LNCAP (cell line): ENCODE data around the gene ABCC12.

Experiments
- TF ChIP-seq, protein P1 (sequence below): fragments of 450-650 bp; IDR thresholded peaks from 2 replicates; pipeline ENCODE4 v1.5.1; 2017; ENCODE audit warnings: mild to moderate bottlenecking

The ABCC12 gene

DNA sequence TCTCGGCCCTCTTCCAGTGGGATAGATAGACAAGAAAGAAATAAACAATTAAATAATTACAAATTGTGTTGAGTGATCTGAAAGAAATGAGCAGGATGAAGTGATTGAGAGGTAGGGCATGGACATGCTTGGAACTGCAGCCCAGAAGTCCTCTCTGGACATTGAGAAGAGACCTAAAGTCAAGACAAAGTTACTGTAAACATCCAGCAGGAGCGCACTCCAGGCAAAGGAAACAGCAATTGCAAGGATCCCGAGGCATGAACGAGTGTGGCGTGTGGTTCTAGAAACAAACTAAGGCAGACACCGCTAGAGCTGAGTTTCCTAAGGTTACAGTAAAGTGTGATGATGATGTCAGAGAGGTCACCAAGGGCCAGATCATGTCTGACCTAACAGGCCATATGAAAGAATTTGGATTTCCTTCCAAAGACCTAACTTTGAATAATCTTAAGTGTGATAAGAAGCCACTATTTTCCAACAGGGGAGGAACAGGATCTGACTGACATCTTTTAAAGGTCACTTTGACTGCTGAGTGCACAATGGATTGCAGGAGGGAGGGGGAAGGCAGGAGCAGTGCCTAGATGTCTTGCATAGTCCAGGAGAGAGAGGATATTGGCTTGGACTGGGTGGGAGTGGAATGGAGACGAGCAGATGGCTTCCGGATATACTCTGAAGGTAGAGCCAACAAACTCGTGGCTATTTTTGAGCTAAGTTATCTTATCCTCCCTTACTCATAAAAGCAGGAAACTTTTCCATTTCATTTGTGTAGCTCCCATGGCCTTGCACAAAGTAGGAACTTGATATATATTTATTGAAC is 19.0 kb downstream of the ABCC12 start:
- TF ChIP-seq, protein P1, sequence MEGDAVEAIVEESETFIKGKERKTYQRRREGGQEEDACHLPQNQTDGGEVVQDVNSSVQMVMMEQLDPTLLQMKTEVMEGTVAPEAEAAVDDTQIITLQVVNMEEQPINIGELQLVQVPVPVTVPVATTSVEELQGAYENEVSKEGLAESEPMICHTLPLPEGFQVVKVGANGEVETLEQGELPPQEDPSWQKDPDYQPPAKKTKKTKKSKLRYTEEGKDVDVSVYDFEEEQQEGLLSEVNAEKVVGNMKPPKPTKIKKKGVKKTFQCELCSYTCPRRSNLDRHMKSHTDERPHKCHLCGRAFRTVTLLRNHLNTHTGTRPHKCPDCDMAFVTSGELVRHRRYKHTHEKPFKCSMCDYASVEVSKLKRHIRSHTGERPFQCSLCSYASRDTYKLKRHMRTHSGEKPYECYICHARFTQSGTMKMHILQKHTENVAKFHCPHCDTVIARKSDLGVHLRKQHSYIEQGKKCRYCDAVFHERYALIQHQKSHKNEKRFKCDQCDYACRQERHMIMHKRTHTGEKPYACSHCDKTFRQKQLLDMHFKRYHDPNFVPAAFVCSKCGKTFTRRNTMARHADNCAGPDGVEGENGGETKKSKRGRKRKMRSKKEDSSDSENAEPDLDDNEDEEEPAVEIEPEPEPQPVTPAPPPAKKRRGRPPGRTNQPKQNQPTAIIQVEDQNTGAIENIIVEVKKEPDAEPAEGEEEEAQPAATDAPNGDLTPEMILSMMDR: no peak

DNA sequence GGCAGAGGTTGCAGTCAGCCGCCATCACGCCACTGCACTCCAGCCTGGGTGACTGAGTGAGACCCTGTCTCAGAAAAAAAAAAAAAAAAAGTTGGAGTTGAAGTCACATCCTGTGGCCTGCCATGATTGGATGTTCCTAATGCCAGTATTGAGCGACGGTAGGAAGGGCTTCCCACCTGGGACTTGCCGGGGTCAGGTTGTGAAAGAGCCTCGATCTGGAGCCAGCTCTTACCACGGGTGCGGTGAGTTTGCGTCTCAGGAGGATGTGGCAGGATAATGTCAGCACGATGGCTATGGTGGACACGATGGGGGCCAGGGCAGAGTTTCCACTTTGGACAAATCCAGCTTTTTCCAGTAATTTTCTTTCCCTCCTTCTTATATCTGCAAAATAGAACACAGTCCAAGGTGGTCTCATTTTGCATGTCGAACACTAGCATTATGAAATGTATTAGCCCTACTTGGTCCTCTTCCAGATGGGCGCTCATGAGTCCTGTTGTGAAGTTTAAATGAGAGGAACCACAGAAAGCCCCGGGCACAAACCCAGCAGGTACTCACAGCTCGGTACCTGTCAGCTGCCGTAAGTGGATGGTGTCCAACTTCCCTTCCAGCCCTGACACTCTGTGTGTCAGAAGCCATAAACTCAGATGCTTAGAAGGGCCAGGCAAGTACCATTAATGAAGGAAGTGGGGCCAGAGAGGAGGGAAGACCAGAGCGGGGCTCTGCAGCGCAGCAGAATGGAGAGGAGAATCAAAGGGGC is 22.2 kb downstream of the ABCC12 start:
- TF ChIP-seq, protein P1: no peak

DNA sequence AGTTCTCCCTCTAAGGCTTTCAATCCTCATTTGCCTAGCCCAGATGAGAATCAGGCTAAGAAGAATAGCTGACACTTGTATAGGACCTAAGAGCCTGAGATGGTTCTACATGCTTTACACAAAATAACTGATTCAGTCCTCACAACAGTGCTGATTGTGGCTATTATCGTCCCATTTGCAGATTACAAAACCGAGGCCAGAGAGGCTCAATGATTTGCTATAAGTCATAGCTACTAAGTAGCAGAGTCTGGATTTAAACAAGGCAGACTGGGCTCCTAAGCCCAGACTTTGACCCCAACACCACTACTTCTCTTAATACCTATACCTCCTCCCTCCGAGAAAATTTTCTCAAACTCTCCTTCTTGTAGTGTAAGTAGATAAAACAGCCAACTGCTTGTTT is 23.1 kb downstream of the ABCC12 start:
- TF ChIP-seq, protein P1: no peak

DNA sequence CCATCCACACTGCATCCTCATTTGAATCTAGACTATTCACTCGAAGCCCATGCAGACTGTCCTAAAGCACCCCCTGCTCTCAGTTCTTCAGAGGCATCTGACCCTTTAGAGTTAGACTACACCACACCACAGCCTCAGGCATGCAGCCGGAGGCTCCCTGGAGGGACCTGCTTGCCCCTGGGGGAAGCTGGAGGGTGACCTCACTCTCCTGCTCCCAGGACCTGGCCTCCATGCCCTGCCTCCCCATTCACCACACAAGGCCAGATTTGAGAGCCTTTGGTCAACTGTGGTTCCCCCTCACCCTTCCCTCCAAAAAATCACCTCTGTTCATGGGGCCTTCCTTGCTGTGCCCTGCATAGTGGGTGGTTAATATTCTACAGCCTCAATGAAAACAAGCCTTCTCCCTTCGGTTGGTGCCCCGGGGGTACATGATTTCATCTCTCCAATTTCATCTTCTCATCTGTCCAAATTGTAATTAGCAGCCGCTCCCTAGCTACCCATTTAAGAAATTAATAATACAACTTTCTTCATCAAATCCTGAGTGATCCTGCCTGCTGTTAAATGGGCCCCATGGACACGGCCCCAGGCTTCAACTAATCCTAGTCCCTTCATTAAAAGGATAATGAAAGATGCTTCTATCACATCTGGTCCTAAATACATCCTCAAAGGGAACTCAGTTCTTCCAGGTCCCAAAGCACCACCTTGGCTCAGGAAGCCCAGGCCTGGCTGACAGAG is 24.4 kb downstream of the ABCC12 start:
- TF ChIP-seq, protein P1: no peak

DNA sequence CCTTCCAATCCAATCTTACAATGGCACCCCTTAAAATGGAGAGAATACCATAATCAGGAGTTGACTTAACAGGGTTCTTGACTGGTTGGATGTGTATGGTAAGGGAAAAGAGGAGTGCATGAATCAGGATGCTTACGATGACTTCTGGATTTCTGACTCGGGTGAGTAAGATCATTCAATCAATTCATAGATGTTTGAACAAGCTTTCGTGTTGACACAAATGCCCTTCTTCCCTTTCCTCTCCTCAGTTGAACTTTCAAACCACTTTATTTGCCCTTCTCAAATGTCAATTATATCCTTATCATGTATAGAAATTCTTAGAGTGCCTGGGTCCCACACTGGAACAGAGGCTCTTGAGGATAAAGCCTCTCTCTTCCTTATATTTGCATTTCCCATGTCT is 25.9 kb downstream of the ABCC12 start:
- TF ChIP-seq, protein P1: no peak

DNA sequence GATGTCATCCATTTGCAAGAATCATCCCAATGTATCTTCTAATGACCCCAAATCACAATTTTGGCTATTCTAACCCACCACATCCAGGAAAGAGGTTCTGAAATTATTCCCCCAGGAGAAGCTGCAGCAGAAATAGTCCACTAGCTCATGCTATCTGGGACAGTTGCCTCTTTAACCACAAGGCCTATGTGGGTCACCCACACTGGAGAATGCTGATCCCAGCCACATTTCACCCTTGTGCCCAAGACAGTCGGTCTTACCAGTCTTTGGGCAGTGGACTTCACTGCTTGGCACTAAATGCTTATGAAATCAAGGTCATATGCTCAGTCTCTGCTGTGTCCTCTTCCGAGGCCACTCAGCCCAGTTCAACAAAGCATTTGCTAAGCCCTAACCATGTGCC is 27.0 kb downstream of the ABCC12 start:
- TF ChIP-seq, protein P1: no peak

DNA sequence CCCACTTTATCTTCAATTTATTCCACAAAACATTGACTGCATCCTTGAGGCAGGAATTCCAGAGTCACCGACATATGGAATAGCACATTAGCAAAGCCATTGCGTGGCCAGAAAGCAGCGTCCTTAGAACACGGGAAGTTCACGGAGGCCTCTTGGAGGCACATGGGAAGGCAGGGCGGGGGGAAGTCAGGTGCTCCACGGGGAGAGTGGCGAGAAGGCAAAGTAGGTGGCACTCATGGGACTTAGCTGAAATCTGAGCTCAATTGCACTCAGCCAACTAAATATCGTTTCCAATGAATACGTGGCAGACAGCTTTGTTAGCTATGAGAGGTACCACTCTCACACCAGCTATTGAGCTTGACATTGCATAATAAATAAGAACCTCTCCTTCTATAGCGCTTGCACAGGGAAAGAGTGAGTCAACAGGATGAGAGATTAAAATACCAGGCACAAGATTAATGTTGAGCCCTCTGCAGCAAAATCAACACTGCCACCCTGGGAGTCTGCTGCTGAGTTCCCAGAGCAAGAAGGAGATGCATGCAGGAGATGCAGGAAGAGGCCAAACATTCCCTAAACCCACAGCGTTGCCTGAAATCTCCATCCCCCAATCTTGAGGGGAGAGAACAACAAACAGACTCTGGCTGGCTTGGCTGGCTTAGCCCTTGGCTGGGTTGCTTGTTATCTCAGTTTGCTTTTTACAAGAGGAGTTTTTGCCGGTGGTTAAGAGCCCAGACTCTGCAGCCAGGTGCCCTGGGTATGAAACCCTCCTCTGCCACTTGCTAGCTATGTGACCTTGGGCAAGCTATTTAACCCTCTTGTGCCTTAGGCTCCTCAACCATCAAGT is 28.8 kb downstream of the ABCC12 start:
- TF ChIP-seq, protein P1: no peak
